Mammary epithelial cell (primary cell): Measurements from ENCODE around the gene NR3C2.

Source experiments
- CTCF ChIP-seq, 2 donors: IDR thresholded peaks in 1 of 2; conservative IDR thresholded peaks in 1 of 2; 2 replicates each; pipeline ENCODE4 v1.5.1; 2011 to 2012; ENCODE audit warnings: inconsistent platforms in 2 of 2, low read length in 2 of 2, mild to moderate bottlenecking in 2 of 2, control low read depth in 1 of 2, low read depth in 1 of 2; ENCODE audit not compliant: insufficient read depth in 1 of 2; ENCODE audit errors: extremely low read depth in 1 of 2
- EZH2 ChIP-seq: IDR thresholded peaks from 2 replicates; pipeline ENCODE4 v1.6.1; 2012; ENCODE audit warnings: low read length, inconsistent platforms, borderline replicate concordance

GRCh38 chr4:148283665-148284064, 158.5 kb downstream of the NR3C2 start:
- no peak for TF ChIP-seq CTCF (conservative IDR thresholded peaks at IDR 0.05 in 1 of 2, IDR thresholded peaks at IDR 0.05 in 1 of 2; ENCODE audit: extremely low read depth in 1 of 2, insufficient read depth in 1 of 2, low read depth in 1 of 2, low read length in 2 of 2)
- no peak for TF ChIP-seq EZH2
